Stimulated activated CD4-positive, alpha-beta T cell treated with anti-CD3 and anti-CD28 coated beads, TNF-alpha, amount 100 ng/mL, for 48 hours (primary cell): ENCODE measurements around the gene LITAF.
"Not testable (repeated sequence)": the region's sequence is repeated elsewhere in the genome, so short reads cannot be mapped to it uniquely, and the experiment has no call there.

Source experiments
- DNase-seq, 3 donors: peaks; one replicate each; pipeline ENCODE4 v3.0.0-alpha.2; 2020; ENCODE audit warnings: low read depth in 3 of 3

The LITAF gene

GRCh38 chr16:11572301-11572995, 14.3 kb downstream of the LITAF start:
- no peak for DNase-seq

GRCh38 chr16:11571549-11571948, 15.2 kb downstream of the LITAF start:
- DNase-seq, result no peak

GRCh38 chr16:11570806-11571205, 15.9 kb downstream of the LITAF start:
- no peak for DNase-seq

GRCh38 chr16:11570258-11570657, 16.5 kb downstream of the LITAF start:
- no peak for DNase-seq

GRCh38 chr16:11566398-11566797, 20.3 kb downstream of the LITAF start:
- no peak for DNase-seq

DNA sequence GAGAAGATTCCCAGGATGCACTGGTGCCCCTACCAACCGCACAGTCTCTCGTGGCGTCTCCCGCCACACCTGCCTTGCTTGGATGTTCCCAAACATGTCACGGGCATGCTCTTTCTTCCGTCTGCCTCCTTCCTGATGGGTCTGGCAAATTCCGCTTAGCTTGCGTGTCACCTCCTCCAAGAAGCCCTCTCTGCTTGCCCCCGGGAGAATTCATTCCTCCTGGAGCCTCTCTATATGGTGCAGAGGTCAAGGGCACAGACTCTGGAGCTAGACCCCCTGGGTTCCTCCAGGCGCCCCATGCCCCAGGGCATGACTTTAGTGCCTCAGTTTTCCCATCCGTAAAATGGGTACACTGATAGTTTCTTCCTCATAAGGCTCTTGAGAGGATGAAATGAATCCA, 21.1 kb downstream of the LITAF start:
- DNase-seq, result no peak

- no peak for DNase-seq
These were observed 22.4 kb downstream of the LITAF start for GRCh38 chr16:11564046-11564926.

- no peak for DNase-seq
These were observed 23.2 kb downstream of the LITAF start for GRCh38 chr16:11563493-11564040.

DNA sequence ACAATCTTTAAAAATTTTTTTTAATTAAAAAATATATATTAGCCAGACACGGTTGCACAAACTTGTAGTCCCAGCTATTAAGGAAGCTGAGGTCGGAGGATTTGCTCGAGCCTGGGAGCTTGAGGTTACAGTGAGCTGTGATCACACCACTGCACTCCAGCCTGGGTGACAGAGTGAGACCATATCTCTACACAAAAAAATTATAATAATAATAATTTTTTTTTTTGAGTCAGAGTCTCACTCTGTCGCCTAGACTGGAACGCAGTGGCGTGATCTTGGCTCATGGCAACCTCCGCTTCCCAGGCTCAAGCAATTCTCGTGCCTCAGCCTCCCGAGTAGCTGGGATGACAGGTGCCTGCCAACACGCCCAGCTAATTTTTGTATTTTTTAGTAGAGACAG, 23.8 kb downstream of the LITAF start:
- DNase-seq, result no peak

DNA sequence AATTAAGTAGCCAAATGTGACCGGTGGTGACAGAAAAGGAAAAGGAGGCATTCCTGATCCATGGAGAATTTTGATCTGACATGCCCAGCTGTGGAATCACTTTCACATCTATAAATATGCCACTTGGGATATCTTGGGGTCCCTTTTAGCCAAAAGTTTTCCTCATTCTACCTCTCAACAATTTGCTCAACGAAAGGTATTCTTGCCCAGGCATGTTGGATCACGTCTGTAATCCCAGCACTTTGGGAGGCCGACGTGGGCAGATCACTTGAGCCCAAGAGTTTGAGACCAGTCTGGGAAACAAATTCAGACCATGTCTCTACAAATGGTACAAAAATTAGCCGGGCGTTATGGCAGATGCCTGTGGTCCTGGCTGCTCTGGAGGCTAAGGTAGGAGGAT, 24.3 kb downstream of the LITAF start:
- DNase-seq, result no peak

- DNase-seq, result no peak
These were observed 24.9 kb downstream of the LITAF start for GRCh38 chr16:11561856-11562255.

- no peak for DNase-seq
These were observed 25.3 kb downstream of the LITAF start for GRCh38 chr16:11561454-11561805.

DNA sequence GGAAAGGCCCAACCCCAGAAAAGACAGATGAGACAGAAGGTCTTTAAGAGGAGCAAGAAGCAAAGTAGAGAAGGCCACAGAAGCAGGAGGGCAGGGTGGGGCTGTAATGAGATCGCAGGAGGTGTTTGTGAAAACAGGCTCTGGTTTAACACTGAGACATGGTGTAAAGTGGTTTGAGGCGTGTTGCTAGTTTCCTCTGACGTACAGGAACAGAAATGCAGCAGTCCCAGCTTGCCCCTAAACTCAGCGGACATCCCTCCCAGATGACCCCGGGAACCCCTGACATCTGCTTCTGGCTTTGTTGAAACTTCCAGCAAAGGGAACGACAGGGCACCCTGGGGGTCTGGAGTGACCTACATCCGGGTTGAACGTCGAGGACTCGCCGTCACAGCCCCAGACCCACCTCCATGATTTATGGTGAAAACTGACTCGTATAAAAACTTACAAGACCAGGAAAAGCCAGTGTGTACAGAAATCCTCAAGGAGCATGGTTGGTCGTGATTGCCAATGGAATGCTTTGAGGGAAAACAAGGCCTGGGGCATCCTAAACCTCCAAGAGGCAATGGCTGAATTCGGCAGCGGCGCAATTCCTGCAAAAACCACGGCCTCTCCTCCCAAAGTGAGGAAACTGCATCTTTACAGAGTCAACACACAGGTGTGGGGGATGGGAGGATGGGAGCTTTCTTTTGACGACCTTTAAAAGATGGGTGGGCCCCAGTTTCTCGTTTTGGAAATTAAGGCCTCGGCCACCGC, 25.8 kb downstream of the LITAF start:
- DNase-seq, result peak in 1 of 3 donors; percentile 21

- DNase-seq, result not testable (repeated sequence)
These were observed 28.4 kb downstream of the LITAF start for GRCh38 chr16:11558308-11558823.

DNA sequence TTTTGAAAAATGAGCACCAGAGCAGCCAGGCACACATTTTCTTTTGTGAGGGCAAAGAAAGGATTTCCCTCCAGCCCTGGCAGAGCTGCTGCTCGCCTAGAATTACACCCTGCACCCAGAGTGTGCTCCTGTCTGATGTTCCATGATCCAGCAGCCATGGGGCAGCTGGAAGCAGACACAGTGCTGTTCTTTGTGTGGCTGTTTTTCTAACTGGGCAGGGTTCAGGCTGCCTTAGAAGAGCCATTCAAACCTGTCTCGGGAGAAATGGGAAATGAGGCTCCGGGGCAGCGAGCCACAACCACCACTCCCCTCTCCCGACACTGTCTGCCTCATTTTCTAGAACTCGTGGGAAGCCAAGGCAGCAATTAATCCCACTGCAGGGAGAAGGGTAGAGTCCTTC, 28.9 kb downstream of the LITAF start:
- DNase-seq, result no peak

- no peak for DNase-seq
These were observed 29.6 kb downstream of the LITAF start for GRCh38 chr16:11556945-11557720.

- no peak for DNase-seq
These were observed 30.4 kb downstream of the LITAF start for GRCh38 chr16:11556214-11556819.

DNA sequence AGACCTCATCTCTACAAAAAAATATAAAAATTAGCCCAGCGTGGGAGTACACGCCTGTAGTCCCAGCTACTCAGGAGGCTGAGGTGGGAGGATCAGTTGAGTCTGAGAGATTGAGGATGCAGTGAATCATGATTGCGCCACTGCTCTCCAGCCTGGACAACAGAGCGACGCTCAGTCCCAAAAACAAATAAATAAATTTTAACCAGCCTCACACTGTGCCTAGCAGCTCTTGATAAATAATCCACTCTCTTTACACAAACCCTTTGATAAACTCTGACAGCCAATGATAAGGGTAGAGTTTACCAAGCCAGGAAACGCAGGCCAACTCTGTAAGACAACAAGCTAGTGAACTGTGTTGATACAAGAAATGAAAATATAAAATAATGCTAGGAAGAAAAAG, 32.7 kb downstream of the LITAF start:
- DNase-seq, result no peak

GRCh38 chr16:11553371-11553770, 33.3 kb downstream of the LITAF start:
- DNase-seq, result no peak

DNA sequence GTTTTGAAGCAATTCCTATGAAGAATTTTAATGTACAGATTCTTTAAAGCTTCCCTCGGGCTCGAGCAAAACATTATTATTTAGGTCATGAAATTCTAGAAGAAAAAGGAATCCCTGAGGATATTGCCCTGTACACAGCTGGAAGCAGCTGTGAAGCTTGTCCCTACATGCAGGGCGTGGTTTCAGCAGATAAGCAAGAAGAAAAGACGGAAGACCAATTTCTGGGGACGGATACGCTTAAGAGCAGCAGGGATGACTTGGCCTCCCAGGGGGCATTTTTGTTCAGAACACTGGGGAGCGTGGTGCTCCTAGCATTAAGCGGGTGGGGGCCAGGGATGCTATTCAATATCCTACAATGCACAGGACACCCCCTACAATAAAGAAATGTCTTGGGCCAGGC, 34.3 kb downstream of the LITAF start:
- no peak for DNase-seq

DNA sequence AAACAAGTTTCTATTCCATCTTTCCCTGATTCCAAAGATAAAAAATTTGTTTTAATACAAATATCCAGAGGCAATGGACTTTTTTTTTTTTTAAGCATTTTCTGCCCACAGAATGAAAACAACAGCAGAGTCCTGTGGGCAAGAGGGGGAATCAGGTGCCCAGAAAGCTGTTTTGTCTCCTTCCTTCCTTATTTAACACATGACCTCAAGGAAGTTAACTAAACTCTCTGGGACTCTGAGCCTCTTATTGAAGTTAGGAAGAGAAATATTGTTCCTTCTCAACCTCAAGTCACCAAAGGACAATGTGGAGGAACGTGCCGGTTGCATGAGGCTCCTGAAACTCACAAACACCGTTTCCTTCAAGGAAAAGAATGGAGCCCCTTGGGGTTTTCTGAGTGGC, 34.9 kb downstream of the LITAF start:
- DNase-seq, result no peak
